K562 (cell line): ENCODE results near the gene AJAP1. TPM values are rescaled to one million over a fixed set of nuclear protein-coding genes. Genes with fewer than 3 reads are reported as not detected.

Experiments used
- RERE ChIP-seq: sonication (generic); formaldehyde crosslinking; IDR thresholded peaks from 2 replicates; pipeline ENCODE4 v1.8.0; 2023; ENCODE audit warnings: missing genetic modification reagents, mild to moderate bottlenecking, borderline replicate concordance
- ZEB2 ChIP-seq: fragments of 450-650 bp; IDR thresholded peaks from 2 replicates; pipeline ENCODE4 v1.6.1; 2016
- polyA plus RNA-seq, 8 experiments: library from polyadenylated mRNA; depleted of rRNA in 4 of 8; stranded (reverse) in 5 of 8; unstranded in 3 of 8; fragments of >200 nt; fragmentation: Nextera tagmentation in 2 of 8; fragmentation: Illumina TruSeq in 1 of 8; extraction: Ambion mirVana in 2 of 8; extraction: Trizol in 1 of 8; gene quantifications; 2 replicates each; pipeline versions ENCODE4 v1.2.1 to v1.2.3, GENCODE V29; 2011 to 2014; ENCODE audit warnings: inconsistent platforms in 1 of 8, missing spikeins in 1 of 8
- total RNA-seq, 7 experiments: library from RNA; depleted of rRNA in 6 of 7; stranded (reverse); fragments of >200 nt in 6 of 7; fragmentation: Illumina TruSeq in 2 of 7; extraction: Trizol in 2 of 7; gene quantifications; 2 replicates each; pipeline versions ENCODE4 v1.2.1 to v1.2.3, GENCODE V29; 2011 to 2021; ENCODE audit warnings: low replicate concordance in 1 of 7
- TF ChIP-seq, protein P1 (sequence below): sonication (generic); formaldehyde crosslinking; IDR thresholded peaks from 2 replicates; pipeline ENCODE4 v1.8.0; 2022; ENCODE audit warnings: mild to moderate bottlenecking, missing genetic modification reagents

Gene AJAP1
- total and polyA plus RNA-seq, 9 of the 15 experiments (the other 6 are each of a cell fraction or from before 2014, with no cell fraction given): not detected

- TF ChIP-seq RERE (CRISPR knock-in tag) (no peak), ZEB2 (no peak)
- TF ChIP-seq, protein P1, sequence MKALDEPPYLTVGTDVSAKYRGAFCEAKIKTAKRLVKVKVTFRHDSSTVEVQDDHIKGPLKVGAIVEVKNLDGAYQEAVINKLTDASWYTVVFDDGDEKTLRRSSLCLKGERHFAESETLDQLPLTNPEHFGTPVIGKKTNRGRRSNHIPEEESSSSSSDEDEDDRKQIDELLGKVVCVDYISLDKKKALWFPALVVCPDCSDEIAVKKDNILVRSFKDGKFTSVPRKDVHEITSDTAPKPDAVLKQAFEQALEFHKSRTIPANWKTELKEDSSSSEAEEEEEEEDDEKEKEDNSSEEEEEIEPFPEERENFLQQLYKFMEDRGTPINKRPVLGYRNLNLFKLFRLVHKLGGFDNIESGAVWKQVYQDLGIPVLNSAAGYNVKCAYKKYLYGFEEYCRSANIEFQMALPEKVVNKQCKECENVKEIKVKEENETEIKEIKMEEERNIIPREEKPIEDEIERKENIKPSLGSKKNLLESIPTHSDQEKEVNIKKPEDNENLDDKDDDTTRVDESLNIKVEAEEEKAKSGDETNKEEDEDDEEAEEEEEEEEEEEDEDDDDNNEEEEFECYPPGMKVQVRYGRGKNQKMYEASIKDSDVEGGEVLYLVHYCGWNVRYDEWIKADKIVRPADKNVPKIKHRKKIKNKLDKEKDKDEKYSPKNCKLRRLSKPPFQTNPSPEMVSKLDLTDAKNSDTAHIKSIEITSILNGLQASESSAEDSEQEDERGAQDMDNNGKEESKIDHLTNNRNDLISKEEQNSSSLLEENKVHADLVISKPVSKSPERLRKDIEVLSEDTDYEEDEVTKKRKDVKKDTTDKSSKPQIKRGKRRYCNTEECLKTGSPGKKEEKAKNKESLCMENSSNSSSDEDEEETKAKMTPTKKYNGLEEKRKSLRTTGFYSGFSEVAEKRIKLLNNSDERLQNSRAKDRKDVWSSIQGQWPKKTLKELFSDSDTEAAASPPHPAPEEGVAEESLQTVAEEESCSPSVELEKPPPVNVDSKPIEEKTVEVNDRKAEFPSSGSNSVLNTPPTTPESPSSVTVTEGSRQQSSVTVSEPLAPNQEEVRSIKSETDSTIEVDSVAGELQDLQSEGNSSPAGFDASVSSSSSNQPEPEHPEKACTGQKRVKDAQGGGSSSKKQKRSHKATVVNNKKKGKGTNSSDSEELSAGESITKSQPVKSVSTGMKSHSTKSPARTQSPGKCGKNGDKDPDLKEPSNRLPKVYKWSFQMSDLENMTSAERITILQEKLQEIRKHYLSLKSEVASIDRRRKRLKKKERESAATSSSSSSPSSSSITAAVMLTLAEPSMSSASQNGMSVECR (CRISPR knock-in tag): no peak
Observed at GRCh38 chr1:4627353-4627752, 27.1 kb upstream of the AJAP1 start (continued).
